CD4-positive, alpha-beta T cell treated with Interleukin-17A for 4 hours (primary cell): ENCODE data around the gene CD207.
A peak's percentile ranks its signal among the peaks of the same experiment; 100 is the strongest.
"Not testable (repeated sequence)": the region's sequence is repeated elsewhere in the genome, so short reads cannot be mapped to it uniquely, and the experiment has no call there.

ENCODE experiments used
- DNase-seq: peaks from one replicate; pipeline ENCODE4 v3.0.0-alpha.2; 2020; ENCODE audit warnings: mixed read lengths

Gene CD207

GRCh38 chr2:70828914-70829824, 6.4 kb downstream of the CD207 start:
- DNase-seq: no peak

GRCh38 chr2:70828115-70828514, 7.5 kb downstream of the CD207 start:
- DNase-seq: no peak

GRCh38 chr2:70827388-70827787, 8.2 kb downstream of the CD207 start:
- no peak for DNase-seq

GRCh38 chr2:70826696-70827350, 8.8 kb downstream of the CD207 start:
- no peak for DNase-seq

GRCh38 chr2:70823249-70823648, 12.4 kb downstream of the CD207 start:
- no peak for DNase-seq

- DNase-seq: peak; percentile 9
These were observed 12.8 kb downstream of the CD207 start for GRCh38 chr2:70822843-70823242.

- no peak for DNase-seq
These were observed 15.1 kb downstream of the CD207 start, which contains the start of gene CLEC4F for GRCh38 chr2:70820499-70820898. Gene CLEC4F (minus strand): TSS chr2:70820599. CDS start chr2:70820523, 76 bp downstream.

- no peak for DNase-seq
These were observed 18.2 kb downstream of the CD207 start for GRCh38 chr2:70817284-70817954.

- DNase-seq: no peak
These were observed 18.9 kb downstream of the CD207 start for GRCh38 chr2:70816726-70817125.

- DNase-seq: no peak
These were observed 26.3 kb downstream of the CD207 start for GRCh38 chr2:70808983-70809958.

GRCh38 chr2:70807828-70808118, 27.8 kb downstream of the CD207 start:
- DNase-seq: no peak

GRCh38 chr2:70807102-70807827, 28.4 kb downstream of the CD207 start:
- no peak for DNase-seq

GRCh38 chr2:70806620-70807019, 29.0 kb downstream of the CD207 start:
- no peak for DNase-seq

- DNase-seq: no peak
These were observed 29.6 kb downstream of the CD207 start for GRCh38 chr2:70806013-70806412.

- DNase-seq: no peak
These were observed 33.9 kb downstream of the CD207 start for GRCh38 chr2:70801607-70802263.

- DNase-seq: no peak
These were observed 35.9 kb downstream of the CD207 start for GRCh38 chr2:70799706-70800105.

- not testable (repeated sequence) for DNase-seq
These were observed 37.6 kb downstream of the CD207 start for GRCh38 chr2:70797996-70798395.

GRCh38 chr2:70797506-70797905, 38.1 kb downstream of the CD207 start:
- no peak for DNase-seq

- DNase-seq: no peak
These were observed 39.4 kb downstream of the CD207 start for GRCh38 chr2:70796262-70796661.

GRCh38 chr2:70795164-70795995, 40.2 kb downstream of the CD207 start:
- DNase-seq: no peak
